GM20000 (cell line): ENCODE data around the gene SLC1A2.

Source experiments
- DNase-seq: peaks from one replicate; pipeline ENCODE4 v3.0.0; 2012; ENCODE audit warnings: low spot score
- CTCF ChIP-seq: IDR thresholded peaks from 2 replicates; pipeline ENCODE4 v1.5.1; 2012; ENCODE audit warnings: mild to moderate bottlenecking, control low read depth; ENCODE audit errors: extremely low read depth, missing control alignments

The SLC1A2 gene

GRCh38 chr11:35338921-35339320 is 80.4 kb downstream of the SLC1A2 start:
- no peak for DNase-seq
- TF ChIP-seq CTCF = no peak

- no peak for DNase-seq
- TF ChIP-seq CTCF = no peak
Measured at GRCh38 chr11:35337914-35338305, 81.4 kb downstream of the SLC1A2 start.

DNA sequence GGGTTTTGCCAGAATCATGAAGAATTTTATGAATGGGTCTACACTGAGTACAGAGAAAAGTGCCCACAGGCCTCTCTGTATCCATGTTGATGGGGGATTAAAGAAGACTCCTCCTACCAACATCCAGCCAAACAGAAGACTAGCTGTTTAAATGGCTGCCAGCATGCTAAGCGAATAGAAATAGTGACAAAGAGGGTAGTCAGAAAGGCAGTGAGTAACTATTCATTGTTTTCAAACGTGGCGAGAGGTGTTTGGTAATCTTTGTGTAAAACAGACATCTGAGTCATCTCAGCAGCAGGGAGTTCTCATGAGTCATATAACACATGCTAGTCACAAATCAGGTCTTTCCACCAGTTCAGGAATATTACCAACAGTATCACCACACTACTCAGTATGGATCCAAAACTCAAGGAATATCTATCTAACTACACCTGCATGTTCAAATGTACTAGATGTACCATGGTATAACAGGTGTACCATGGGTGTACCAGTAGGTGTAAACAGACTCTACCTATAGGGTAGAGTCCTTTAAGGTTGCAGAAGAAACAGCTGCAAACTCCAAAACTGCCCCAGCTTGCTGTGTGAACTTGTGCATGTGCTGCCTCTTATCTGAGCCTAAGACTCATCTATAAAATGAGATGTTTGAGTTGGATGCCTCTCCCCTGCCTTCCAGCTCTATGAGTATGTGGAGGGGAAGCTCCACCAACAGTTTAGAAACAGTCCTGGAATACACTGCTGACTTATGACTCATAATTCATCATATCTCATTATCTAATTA is 82.0 kb downstream of the SLC1A2 start:
- DNase-seq = no peak
- TF ChIP-seq CTCF = no peak

DNA sequence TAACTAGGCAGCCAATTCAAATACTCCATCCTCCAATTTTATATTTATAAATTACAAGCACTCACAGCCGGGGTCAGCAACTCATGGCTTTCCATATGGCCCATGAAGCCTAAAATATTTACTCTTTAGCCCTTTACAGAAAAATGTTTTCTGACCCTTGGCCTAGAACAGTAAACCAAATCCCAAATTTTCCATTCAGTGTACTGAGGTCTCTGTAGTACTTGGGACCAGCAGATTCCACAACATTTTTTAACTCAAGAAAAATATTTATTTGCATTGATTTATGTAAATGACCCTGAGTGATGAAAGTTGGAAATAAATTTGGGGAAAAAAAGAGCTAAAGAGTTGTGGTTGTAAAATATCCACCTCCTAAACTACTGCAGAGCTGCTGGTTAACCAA is 82.6 kb downstream of the SLC1A2 start:
- TF ChIP-seq CTCF = no peak
- no peak for DNase-seq

- DNase-seq = no peak
- TF ChIP-seq CTCF = no peak
Measured at GRCh38 chr11:35335226-35335625, 84.1 kb downstream of the SLC1A2 start.

GRCh38 chr11:35334385-35335090 is 84.8 kb downstream of the SLC1A2 start:
- no peak for TF ChIP-seq CTCF
- DNase-seq = peak; percentile 47

DNA sequence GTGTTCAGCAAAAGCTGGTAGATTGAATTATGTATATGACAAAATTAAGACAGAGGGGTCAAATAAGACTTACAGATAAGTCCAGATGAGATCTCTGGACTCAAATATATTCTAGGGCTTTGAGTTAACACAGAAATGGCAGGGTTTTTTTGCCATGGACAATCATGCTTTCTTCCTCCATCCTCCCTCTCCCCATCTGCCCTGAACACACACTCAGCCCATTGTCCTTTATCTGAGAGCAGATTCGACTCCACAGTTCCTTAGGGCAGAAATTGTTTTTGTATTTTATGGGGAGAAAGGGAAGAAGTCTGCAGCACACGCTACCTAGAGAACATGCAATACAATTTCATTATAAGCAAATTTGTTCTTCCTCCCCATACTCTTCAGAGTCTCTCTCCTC is 86.8 kb downstream of the SLC1A2 start:
- no peak for TF ChIP-seq CTCF
- no peak for DNase-seq
